HepG2 (cell line): ENCODE results near the gene NEU1. TPM values are rescaled to one million over a fixed set of nuclear protein-coding genes. Genes with fewer than 3 reads are reported as not detected.

Experiments
- ARID2 ChIP-seq: sonication (generic); formaldehyde crosslinking; IDR thresholded peaks from 2 replicates; pipeline ENCODE4 v1.8.1; 2022; ENCODE audit warnings: mild to moderate bottlenecking, missing genetic modification reagents, borderline replicate concordance
- FOSL1 ChIP-seq: sonication (generic); formaldehyde crosslinking; IDR thresholded peaks from 2 replicates; pipeline ENCODE4 v1.9.0; 2021; ENCODE audit warnings: missing genetic modification reagents, borderline replicate concordance
- MTF2 ChIP-seq: sonication (generic); formaldehyde crosslinking; IDR thresholded peaks from 2 replicates; pipeline ENCODE4 v1.5.0; 2020; ENCODE audit warnings: missing genetic modification reagents, borderline replicate concordance
- MXD4 ChIP-seq: IDR thresholded peaks from 2 replicates; pipeline ENCODE4 v1.6.1; 2016; ENCODE audit warnings: mild to moderate bottlenecking, missing biosample characterization, missing genetic modification reagents
- MZF1 ChIP-seq: sonication (generic); formaldehyde crosslinking; IDR thresholded peaks from 2 replicates; pipeline ENCODE4 v1.8.1; 2023; ENCODE audit warnings: mild to moderate bottlenecking, missing genetic modification reagents, borderline replicate concordance
- NR3C1 ChIP-seq: sonication (generic); formaldehyde crosslinking; IDR thresholded peaks from 2 replicates; pipeline ENCODE4 v1.4.0; 2020; ENCODE audit warnings: missing genetic modification reagents
- YY1 ChIP-seq: IDR thresholded peaks from 2 replicates; pipeline ENCODE4 v1.6.1; 2011; ENCODE audit warnings: low read length, low read depth, moderate library complexity, mild to moderate bottlenecking; ENCODE audit not compliant: insufficient read depth, insufficient replicate concordance
- ZBTB7A ChIP-seq: sonication (generic); formaldehyde crosslinking; IDR thresholded peaks from 2 replicates; pipeline ENCODE4 v1.8.0; 2022; ENCODE audit warnings: mild to moderate bottlenecking, missing genetic modification reagents
- ZBTB8A ChIP-seq: sonication (generic); formaldehyde crosslinking; IDR thresholded peaks from 2 replicates; pipeline ENCODE4 v1.4.0; 2020; ENCODE audit warnings: mild to moderate bottlenecking, low read depth, missing genetic modification reagents, borderline replicate concordance
- ZC3H13 ChIP-seq: sonication (generic); formaldehyde crosslinking; IDR thresholded peaks from 2 replicates; pipeline ENCODE4 v1.8.1; 2023; ENCODE audit warnings: mild to moderate bottlenecking, missing genetic modification reagents, moderate library complexity
- ZNF180 ChIP-seq: sonication (generic); formaldehyde crosslinking; IDR thresholded peaks from 2 replicates; pipeline ENCODE4 v1.4.0; 2020; ENCODE audit warnings: low read depth, missing genetic modification reagents, borderline replicate concordance
- ZNF24 ChIP-seq: fragments of 450-650 bp; IDR thresholded peaks from 2 replicates; pipeline ENCODE4 v1.6.1; 2017; ENCODE audit warnings: antibody characterized with exemption, mild to moderate bottlenecking
- ZNF839 ChIP-seq: sonication (generic); formaldehyde crosslinking; IDR thresholded peaks from 2 replicates; pipeline ENCODE4 v1.4.0; 2020; ENCODE audit warnings: missing genetic modification reagents, mild to moderate bottlenecking, borderline replicate concordance
- ZNF879 ChIP-seq: sonication (generic); formaldehyde crosslinking; IDR thresholded peaks from 2 replicates; pipeline ENCODE4 v1.8.1; 2023; ENCODE audit warnings: missing genetic modification reagents
- polyA plus RNA-seq, 8 experiments: library from polyadenylated mRNA; depleted of rRNA in 3 of 8; stranded (reverse) in 7 of 8; unstranded in 1 of 8; fragments of >200 nt; fragmentation: Illumina TruSeq in 4 of 8; extraction: Trizol in 4 of 8; gene quantifications; 2 replicates each; pipeline versions ENCODE4 v1.2.1 to v1.2.3, GENCODE V29; 2011 to 2016; ENCODE audit warnings: low read depth in 4 of 8, missing spikeins in 1 of 8, mixed read lengths in 1 of 8; ENCODE audit not compliant: insufficient read depth in 1 of 8
- total RNA-seq, 5 experiments: library from RNA; depleted of rRNA; stranded (reverse); fragments of >200 nt; fragmentation: Illumina TruSeq; extraction: Trizol; gene quantifications; 2 replicates each; pipeline ENCODE4 v1.2.3, GENCODE V29; 2016; ENCODE audit warnings: low read depth in 1 of 5
- TF ChIP-seq, protein P1 (sequence below): sonication (generic); formaldehyde crosslinking; IDR thresholded peaks from 2 replicates; pipeline ENCODE4 v1.4.0; 2020; ENCODE audit warnings: missing genetic modification reagents, mild to moderate bottlenecking, borderline replicate concordance
- TF ChIP-seq, protein P2 (sequence below): sonication (generic); formaldehyde crosslinking; IDR thresholded peaks from 2 replicates; pipeline ENCODE4 v1.4.0; 2020; ENCODE audit warnings: missing genetic modification reagents
- TF ChIP-seq, protein P3 (sequence below): sonication (generic); formaldehyde crosslinking; IDR thresholded peaks from 2 replicates; pipeline ENCODE4 v1.4.0; 2020; ENCODE audit warnings: mild to moderate bottlenecking, missing genetic modification reagents
- TF ChIP-seq, protein P4 (sequence below): sonication (generic); formaldehyde crosslinking; IDR thresholded peaks from 2 replicates; pipeline ENCODE4 v1.4.0; 2020; ENCODE audit warnings: missing genetic modification reagents
- TF ChIP-seq, protein P5 (sequence below): sonication (generic); formaldehyde crosslinking; IDR thresholded peaks from 2 replicates; pipeline ENCODE4 v1.4.0; 2020; ENCODE audit warnings: low read depth, mild to moderate bottlenecking, missing genetic modification reagents
- TF ChIP-seq, protein P6 (sequence below): sonication (generic); formaldehyde crosslinking; IDR thresholded peaks from 2 replicates; pipeline ENCODE4 v1.5.0; 2020; ENCODE audit warnings: missing genetic modification reagents

The NEU1 gene
- total and polyA plus RNA-seq, 2 of the 13 experiments (the other 11 are each of a cell fraction or from before 2014, with no cell fraction given): 215 to 297 TPM

DNA sequence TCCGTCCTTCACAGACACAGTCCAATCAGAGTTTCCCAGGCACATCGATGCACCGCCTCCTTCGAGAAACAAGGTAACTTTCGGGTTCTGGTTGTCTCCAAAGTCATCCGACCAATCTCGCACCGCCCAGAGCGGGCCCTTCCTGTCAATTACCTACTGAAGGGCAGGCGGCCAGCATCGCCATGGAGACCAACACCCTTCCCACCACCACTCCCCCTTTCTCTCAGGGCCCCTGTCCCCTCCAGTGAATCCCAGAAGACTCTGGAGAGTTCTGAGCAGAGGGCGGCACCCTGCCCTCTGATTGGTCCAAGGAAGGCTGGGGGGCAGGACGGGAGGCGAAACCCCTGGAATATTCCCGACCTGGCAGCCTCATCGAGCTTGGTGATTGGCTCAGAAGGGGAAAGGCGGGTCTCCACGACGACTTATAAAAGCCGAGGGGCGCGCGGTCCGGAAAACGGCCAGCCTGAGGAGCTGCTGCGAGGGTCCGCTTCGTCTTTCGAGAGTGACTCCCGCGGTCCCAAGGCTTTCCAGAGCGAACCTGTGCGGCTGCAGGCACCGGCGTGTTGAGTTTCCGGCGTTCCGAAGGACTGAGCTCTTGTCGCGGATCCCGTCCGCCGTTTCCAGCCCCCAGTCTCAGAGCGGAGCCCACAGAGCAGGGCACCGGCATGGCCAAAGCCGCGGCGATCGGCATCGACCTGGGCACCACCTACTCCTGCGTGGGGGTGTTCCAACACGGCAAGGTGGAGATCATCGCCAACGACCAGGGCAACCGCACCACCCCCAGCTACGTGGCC is 35.1 kb downstream of the NEU1 start, which contains the start of gene HSPA1B (continued):
- TF ChIP-seq, protein P1, sequence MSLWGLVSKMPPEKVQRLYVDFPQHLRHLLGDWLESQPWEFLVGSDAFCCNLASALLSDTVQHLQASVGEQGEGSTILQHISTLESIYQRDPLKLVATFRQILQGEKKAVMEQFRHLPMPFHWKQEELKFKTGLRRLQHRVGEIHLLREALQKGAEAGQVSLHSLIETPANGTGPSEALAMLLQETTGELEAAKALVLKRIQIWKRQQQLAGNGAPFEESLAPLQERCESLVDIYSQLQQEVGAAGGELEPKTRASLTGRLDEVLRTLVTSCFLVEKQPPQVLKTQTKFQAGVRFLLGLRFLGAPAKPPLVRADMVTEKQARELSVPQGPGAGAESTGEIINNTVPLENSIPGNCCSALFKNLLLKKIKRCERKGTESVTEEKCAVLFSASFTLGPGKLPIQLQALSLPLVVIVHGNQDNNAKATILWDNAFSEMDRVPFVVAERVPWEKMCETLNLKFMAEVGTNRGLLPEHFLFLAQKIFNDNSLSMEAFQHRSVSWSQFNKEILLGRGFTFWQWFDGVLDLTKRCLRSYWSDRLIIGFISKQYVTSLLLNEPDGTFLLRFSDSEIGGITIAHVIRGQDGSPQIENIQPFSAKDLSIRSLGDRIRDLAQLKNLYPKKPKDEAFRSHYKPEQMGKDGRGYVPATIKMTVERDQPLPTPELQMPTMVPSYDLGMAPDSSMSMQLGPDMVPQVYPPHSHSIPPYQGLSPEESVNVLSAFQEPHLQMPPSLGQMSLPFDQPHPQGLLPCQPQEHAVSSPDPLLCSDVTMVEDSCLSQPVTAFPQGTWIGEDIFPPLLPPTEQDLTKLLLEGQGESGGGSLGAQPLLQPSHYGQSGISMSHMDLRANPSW (CRISPR knock-in tag): peak; percentile 51; the same call in 1 of the 2 replicates
- TF ChIP-seq ZBTB8A (CRISPR knock-in tag): no peak
- no peak for TF ChIP-seq ZNF839 (CRISPR knock-in tag)
- no peak for TF ChIP-seq ZNF879 (CRISPR knock-in tag)
- TF ChIP-seq, protein P2, sequence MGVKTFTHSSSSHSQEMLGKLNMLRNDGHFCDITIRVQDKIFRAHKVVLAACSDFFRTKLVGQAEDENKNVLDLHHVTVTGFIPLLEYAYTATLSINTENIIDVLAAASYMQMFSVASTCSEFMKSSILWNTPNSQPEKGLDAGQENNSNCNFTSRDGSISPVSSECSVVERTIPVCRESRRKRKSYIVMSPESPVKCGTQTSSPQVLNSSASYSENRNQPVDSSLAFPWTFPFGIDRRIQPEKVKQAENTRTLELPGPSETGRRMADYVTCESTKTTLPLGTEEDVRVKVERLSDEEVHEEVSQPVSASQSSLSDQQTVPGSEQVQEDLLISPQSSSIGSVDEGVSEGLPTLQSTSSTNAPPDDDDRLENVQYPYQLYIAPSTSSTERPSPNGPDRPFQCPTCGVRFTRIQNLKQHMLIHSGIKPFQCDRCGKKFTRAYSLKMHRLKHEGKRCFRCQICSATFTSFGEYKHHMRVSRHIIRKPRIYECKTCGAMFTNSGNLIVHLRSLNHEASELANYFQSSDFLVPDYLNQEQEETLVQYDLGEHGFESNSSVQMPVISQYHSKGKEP: peak; percentile 91; the same call in 1 of the 2 replicates
- 0 out of 2 replicates have a peak, but pooled peaks have one; percentile 30 for TF ChIP-seq ZNF24
- 0 out of 2 replicates have a peak, but pooled peaks have one; percentile 79 for TF ChIP-seq MZF1 (CRISPR knock-in tag)
- TF ChIP-seq, protein P3, sequence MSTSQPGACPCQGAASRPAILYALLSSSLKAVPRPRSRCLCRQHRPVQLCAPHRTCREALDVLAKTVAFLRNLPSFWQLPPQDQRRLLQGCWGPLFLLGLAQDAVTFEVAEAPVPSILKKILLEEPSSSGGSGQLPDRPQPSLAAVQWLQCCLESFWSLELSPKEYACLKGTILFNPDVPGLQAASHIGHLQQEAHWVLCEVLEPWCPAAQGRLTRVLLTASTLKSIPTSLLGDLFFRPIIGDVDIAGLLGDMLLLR: peak; percentile 75; the same call in 1 of the 2 replicates
- 0 out of 2 replicates have a peak, but pooled peaks have one; percentile 13 for TF ChIP-seq FOSL1 (CRISPR knock-in tag)
- TF ChIP-seq ZBTB7A (CRISPR knock-in tag): peak; percentile 77; the same call in 1 of the 2 replicates
- TF ChIP-seq ZC3H13 (CRISPR knock-in tag): no peak
- TF ChIP-seq MXD4 (CRISPR knock-in tag): peak; percentile 77
- TF ChIP-seq YY1: peak; percentile 68
- TF ChIP-seq, protein P4, sequence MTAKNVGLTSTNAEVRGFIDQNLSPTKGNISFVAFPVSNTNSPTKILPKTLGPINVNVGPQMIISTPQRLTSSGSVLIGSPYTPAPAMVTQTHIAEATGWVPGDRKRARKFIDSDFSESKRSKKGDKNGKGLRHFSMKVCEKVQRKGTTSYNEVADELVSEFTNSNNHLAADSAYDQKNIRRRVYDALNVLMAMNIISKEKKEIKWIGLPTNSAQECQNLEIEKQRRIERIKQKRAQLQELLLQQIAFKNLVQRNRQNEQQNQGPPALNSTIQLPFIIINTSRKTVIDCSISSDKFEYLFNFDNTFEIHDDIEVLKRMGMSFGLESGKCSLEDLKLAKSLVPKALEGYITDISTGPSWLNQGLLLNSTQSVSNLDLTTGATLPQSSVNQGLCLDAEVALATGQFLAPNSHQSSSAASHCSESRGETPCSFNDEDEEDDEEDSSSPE (CRISPR knock-in tag): peak; percentile 75
- no peak for TF ChIP-seq MTF2 (CRISPR knock-in tag)
- no peak for TF ChIP-seq ARID2 (CRISPR knock-in tag)
- peak; percentile 91; the same call in 1 of the 2 replicates for TF ChIP-seq ZNF180
- TF ChIP-seq, protein P5, sequence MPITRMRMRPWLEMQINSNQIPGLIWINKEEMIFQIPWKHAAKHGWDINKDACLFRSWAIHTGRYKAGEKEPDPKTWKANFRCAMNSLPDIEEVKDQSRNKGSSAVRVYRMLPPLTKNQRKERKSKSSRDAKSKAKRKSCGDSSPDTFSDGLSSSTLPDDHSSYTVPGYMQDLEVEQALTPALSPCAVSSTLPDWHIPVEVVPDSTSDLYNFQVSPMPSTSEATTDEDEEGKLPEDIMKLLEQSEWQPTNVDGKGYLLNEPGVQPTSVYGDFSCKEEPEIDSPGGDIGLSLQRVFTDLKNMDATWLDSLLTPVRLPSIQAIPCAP (CRISPR knock-in tag): no peak
- TF ChIP-seq, protein P6, sequence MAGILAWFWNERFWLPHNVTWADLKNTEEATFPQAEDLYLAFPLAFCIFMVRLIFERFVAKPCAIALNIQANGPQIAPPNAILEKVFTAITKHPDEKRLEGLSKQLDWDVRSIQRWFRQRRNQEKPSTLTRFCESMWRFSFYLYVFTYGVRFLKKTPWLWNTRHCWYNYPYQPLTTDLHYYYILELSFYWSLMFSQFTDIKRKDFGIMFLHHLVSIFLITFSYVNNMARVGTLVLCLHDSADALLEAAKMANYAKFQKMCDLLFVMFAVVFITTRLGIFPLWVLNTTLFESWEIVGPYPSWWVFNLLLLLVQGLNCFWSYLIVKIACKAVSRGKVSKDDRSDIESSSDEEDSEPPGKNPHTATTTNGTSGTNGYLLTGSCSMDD (CRISPR knock-in tag): no peak
- TF ChIP-seq NR3C1 (CRISPR knock-in tag): 0 out of 2 replicates have a peak, but pooled peaks have one; percentile 56
